OCI-LY7 (cell line): ENCODE measurements around the gene CAMK1G. TPM values are rescaled to one million over a fixed set of nuclear protein-coding genes. Genes with fewer than 3 reads are reported as not detected.

Experiments
- BruUV-seq: library from RNA; stranded (reverse); fragments of 400-500 nt; replicated peaks from 2 replicates; lab custom pipeline; 2021; lab: Mats Ljungman, UMichigan
- CTCF ChIA-PET: fragments of 300-600 bp; sonication (Branson Sonifier 250); formaldehyde crosslinking; loops from one replicate; lab custom pipeline; 2022; ENCODE audit warnings: antibody characterized with exemption; ENCODE audit not compliant: unreplicated experiment; lab: Charles Lee
- POLR2A ChIA-PET: fragments of 300-600 bp; sonication (Branson Sonifier 250); formaldehyde crosslinking; loops from one replicate; lab custom pipeline; 2022; ENCODE audit warnings: antibody characterized with exemption; lab: Charles Lee
- DNase-seq: peaks from one replicate; pipeline ENCODE4 v3.0.0-alpha.2; 2015; ENCODE audit warnings: low spot score
- H2AFZ ChIP-seq: fragments of 200-600 bp; sonication (generic), shearing (Covaris generic); 2 replicates; pipeline ENCODE4 v1.6.1; 2014; ENCODE audit warnings: mild to moderate bottlenecking, antibody characterized with exemption, low read length, moderate library complexity
- H3K27ac ChIP-seq: fragments of 200-600 bp; sonication (generic); 2 replicates; pipeline ENCODE4 v1.5.1; 2014; ENCODE audit warnings: mixed run types, low read depth, mild to moderate bottlenecking, moderate library complexity, low read length, inconsistent platforms; ENCODE audit not compliant: poor library complexity, severe bottlenecking
- H3K36me3 ChIP-seq: fragments of 200-600 bp; sonication (generic); 2 replicates; pipeline ENCODE4 v1.6.1; 2014; ENCODE audit warnings: mild to moderate bottlenecking, antibody characterized with exemption, low read length, moderate library complexity, mixed read lengths; ENCODE audit not compliant: insufficient read depth
- H3K4me1 ChIP-seq: fragments of 200-600 bp; sonication (generic); 2 replicates; pipeline ENCODE4 v1.5.1; 2014; ENCODE audit warnings: mild to moderate bottlenecking, low read length; ENCODE audit not compliant: insufficient read depth, poor library complexity, severe bottlenecking
- H3K4me2 ChIP-seq: fragments of 200-600 bp; sonication (generic); 2 replicates; pipeline ENCODE4 v1.6.1; 2014; ENCODE audit warnings: mild to moderate bottlenecking, low read length
- H3K4me3 ChIP-seq: fragments of 200-600 bp; sonication (generic); 2 replicates; pipeline ENCODE4 v1.5.1; 2014; ENCODE audit warnings: mild to moderate bottlenecking, low read depth, low read length; ENCODE audit not compliant: poor library complexity, severe bottlenecking
- H3K79me2 ChIP-seq: fragments of 200-600 bp; sonication (generic); 2 replicates; pipeline ENCODE4 v1.6.1; 2016; ENCODE audit warnings: low read depth, mild to moderate bottlenecking, low read length, moderate library complexity, mixed read lengths; ENCODE audit not compliant: insufficient read depth
- H3K9me2 ChIP-seq: fragments of 200-600 bp; sonication (generic); 2 replicates; pipeline ENCODE4 v1.6.1; 2016; ENCODE audit warnings: mild to moderate bottlenecking, low read length, mixed read lengths; ENCODE audit not compliant: insufficient read depth
- H3K9me3 ChIP-seq: fragments of 200-600 bp; sonication (generic); 2 replicates; pipeline ENCODE4 v1.6.1; 2014; ENCODE audit warnings: mild to moderate bottlenecking, mixed run types, low read length, mixed read lengths
- H4K20me1 ChIP-seq: fragments of 200-600 bp; sonication (generic); 2 replicates; pipeline ENCODE4 v1.6.1; 2014; ENCODE audit warnings: mild to moderate bottlenecking, antibody characterized with exemption, low read length, moderate library complexity, mixed read lengths; ENCODE audit not compliant: insufficient read depth
- CTCF ChIP-seq: fragments of 200-600 bp; sonication (generic); conservative IDR thresholded peaks from 2 replicates; pipeline ENCODE4 v1.5.1; 2014; ENCODE audit warnings: mild to moderate bottlenecking, antibody characterized with exemption, low read length, moderate library complexity, mixed read lengths
- EZH2phosphoT487 ChIP-seq: fragments of 200-600 bp; sonication (generic); IDR thresholded peaks from 2 replicates; pipeline ENCODE4 v1.6.1; 2018; ENCODE audit warnings: low read depth, borderline replicate concordance, mild to moderate bottlenecking, mixed run types, antibody characterized with exemption, low read length, moderate library complexity, mixed read lengths
- intact Hi-C: fragments of 100-400 bp; cut with micrococcal nuclease; formaldehyde crosslinking; loops from one replicate; pipeline ENCODE4 v1.10.0; 2022; ENCODE audit not compliant: unreplicated experiment
- total RNA-seq, 2 experiments: library from RNA; depleted of rRNA in 1 of 2; stranded (reverse); fragments of >200 nt in 1 of 2; shearing (Covaris generic) in 1 of 2; gene quantifications; 2 replicates each; pipeline ENCODE4 v1.2.3, GENCODE V29; 2014 to 2022

The CAMK1G gene
- total RNA-seq, 2 experiments from 2014 or later = not detected

GRCh38 chr1:209621741-209622655, 38.5 kb downstream of the CAMK1G start:
- TF ChIP-seq CTCF (no peak), EZH2phosphoT487 (no peak)
- Histone ChIP-seq H3K4me2 (no peak overlapping the region), H4K20me1 (no peaks in the 10 kb centered on the region), H3K79me2 (no peaks in the 10 kb centered on the region), H3K4me1 (no peaks in the 10 kb centered on the region), H3K4me3 (no peak overlapping the region), H3K9me3 (no peaks in the 10 kb centered on the region), H3K27ac (no peak overlapping the region), H2AFZ (no peak overlapping the region), H3K9me2 (no peaks in the 10 kb centered on the region), H3K36me3 (no peaks in the 10 kb centered on the region)
- BruUV-seq = no TSS peak
- CTCF ChIA-PET = no interaction called here
- POLR2A ChIA-PET = no interaction called here
- no peak for DNase-seq
- intact Hi-C loops = no loop called here

- Histone ChIP-seq H2AFZ (no peak overlapping the region), H3K9me3 (no peaks in the 10 kb centered on the region), H3K4me2 (no peak overlapping the region), H3K9me2 (no peaks in the 10 kb centered on the region), H3K36me3 (no peaks in the 10 kb centered on the region), H3K4me1 (no peaks in the 10 kb centered on the region), H3K4me3 (no peak overlapping the region), H4K20me1 (no peaks in the 10 kb centered on the region), H3K27ac (no peak overlapping the region), H3K79me2 (no peaks in the 10 kb centered on the region)
- intact Hi-C loops = no loop called here
- BruUV-seq = no TSS peak
- ChIA-PET POLR2A (no interaction called here), CTCF (no interaction called here)
- DNase-seq = no peak
- TF ChIP-seq EZH2phosphoT487 (no peak), CTCF (no peak)
Observed at GRCh38 chr1:209622841-209623829, 39.6 kb downstream of the CAMK1G start.
